GM06990 (cell line): ENCODE results near the gene ARPP19.
"Not testable (repeated sequence)": the region's sequence is repeated elsewhere in the genome, so short reads cannot be mapped to it uniquely, and the experiment has no call there.

ENCODE experiments used
- DNase-seq: peaks from one replicate; pipeline ENCODE4 v3.0.0-alpha.2; 2011; ENCODE audit not compliant: insufficient read length; ENCODE audit errors: extremely low read depth
- H3K27me3 ChIP-seq: replicated peaks from 2 replicates; pipeline ENCODE4 v1.6.0; 2011; ENCODE audit warnings: low read length; ENCODE audit not compliant: control insufficient read depth, insufficient read depth
- H3K36me3 ChIP-seq: 2 replicates; pipeline ENCODE4 v1.5.1; 2011; ENCODE audit warnings: low read length; ENCODE audit not compliant: control insufficient read depth, insufficient read depth
- H3K4me3 ChIP-seq: replicated peaks from 2 replicates; pipeline ENCODE4 v1.5.1; 2011; ENCODE audit warnings: low read depth, mild to moderate bottlenecking, control low read depth, low read length
- TF ChIP-seq, protein P1 (sequence below): IDR thresholded peaks from 2 replicates; pipeline ENCODE4 v1.5.1; 2011; ENCODE audit warnings: low read length, control low read depth, mild to moderate bottlenecking, inconsistent platforms; ENCODE audit not compliant: insufficient read depth, poor library complexity, severe bottlenecking

The ARPP19 gene

GRCh38 chr15:52556524-52557273, 12.1 kb downstream of the ARPP19 start:
- TF ChIP-seq, protein P1, sequence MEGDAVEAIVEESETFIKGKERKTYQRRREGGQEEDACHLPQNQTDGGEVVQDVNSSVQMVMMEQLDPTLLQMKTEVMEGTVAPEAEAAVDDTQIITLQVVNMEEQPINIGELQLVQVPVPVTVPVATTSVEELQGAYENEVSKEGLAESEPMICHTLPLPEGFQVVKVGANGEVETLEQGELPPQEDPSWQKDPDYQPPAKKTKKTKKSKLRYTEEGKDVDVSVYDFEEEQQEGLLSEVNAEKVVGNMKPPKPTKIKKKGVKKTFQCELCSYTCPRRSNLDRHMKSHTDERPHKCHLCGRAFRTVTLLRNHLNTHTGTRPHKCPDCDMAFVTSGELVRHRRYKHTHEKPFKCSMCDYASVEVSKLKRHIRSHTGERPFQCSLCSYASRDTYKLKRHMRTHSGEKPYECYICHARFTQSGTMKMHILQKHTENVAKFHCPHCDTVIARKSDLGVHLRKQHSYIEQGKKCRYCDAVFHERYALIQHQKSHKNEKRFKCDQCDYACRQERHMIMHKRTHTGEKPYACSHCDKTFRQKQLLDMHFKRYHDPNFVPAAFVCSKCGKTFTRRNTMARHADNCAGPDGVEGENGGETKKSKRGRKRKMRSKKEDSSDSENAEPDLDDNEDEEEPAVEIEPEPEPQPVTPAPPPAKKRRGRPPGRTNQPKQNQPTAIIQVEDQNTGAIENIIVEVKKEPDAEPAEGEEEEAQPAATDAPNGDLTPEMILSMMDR, result no peak
- Histone ChIP-seq H3K4me3 (no peak overlapping the region), H3K27me3 (no peaks in the 10 kb centered on the region), H3K36me3 (peaks cover 1% of the 10 kb centered on the region)
- no peak for DNase-seq

DNA sequence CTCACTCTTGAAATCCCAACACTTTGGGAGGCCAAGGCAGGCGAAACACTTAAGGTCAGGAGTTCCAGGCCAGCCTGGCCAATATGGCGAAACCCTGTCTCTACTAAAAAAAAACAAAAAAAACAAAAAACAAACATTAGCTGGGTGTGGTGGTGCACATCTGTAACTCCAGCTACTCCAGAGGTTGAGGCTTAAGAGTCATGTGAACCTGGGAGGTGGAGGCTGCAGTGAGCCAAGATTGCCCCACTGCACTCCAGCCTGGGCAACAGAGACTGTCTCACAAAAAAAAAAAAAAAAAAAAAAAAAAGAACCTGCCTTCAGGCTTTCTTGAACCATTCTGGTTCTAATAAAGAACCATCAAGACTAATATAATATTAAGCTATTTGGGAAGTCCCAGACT, 16.5 kb downstream of the ARPP19 start:
- H3K36me3 ChIP-seq, result peaks cover 4% of the 10 kb centered on the region
- H3K4me3 ChIP-seq, result no peak overlapping the region
- TF ChIP-seq, protein P1, result no peak
- no peaks in the 10 kb centered on the region for H3K27me3 ChIP-seq
- no peak for DNase-seq

DNA sequence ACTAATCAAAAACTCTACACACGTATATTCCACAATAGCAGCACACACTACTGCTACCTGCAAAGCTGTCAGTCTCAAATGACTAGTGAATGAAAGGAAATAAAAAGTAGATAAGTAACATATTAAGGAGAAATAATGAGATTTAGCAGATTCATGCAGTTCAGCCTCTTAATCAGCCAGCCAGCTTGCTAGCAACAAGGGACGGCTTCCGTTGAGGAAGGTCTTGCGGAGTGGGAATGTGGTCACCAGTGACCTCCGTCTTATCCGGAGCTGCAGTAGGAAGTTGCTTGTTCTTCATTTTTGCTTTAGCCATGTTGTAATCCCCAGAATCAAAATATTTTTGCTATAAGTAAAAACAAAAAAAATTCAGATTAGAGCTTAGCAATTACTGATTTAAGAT, 17.1 kb downstream of the ARPP19 start:
- Histone ChIP-seq H3K27me3 (no peaks in the 10 kb centered on the region), H3K4me3 (no peak overlapping the region), H3K36me3 (peaks cover 4% of the 10 kb centered on the region)
- DNase-seq, result no peak
- TF ChIP-seq, protein P1, result no peak

GRCh38 chr15:52551186-52551585, 17.6 kb downstream of the ARPP19 start:
- H3K4me3 ChIP-seq, H3K36me3 ChIP-seq, H3K27me3 ChIP-seq, DNase-seq: not testable (repeated sequence)

- Histone ChIP-seq H3K4me3 (no peak overlapping the region), H3K36me3 (peaks cover 12% of the 10 kb centered on the region), H3K27me3 (no peaks in the 10 kb centered on the region)
- TF ChIP-seq, protein P1, result no peak
- DNase-seq, result no peak
Measured at GRCh38 chr15:52546031-52546751, 22.6 kb downstream of the ARPP19 start.

GRCh38 chr15:52540374-52541012, 28.3 kb downstream of the ARPP19 start:
- Histone ChIP-seq H3K36me3 (no peaks in the 10 kb centered on the region), H3K4me3 (no peak overlapping the region), H3K27me3 (no peaks in the 10 kb centered on the region)
- TF ChIP-seq, protein P1, result no peak
- no peak for DNase-seq
